Smooth muscle cell of the umbilical artery (primary cell): ENCODE data around the gene MTHFS. TPM values are rescaled to one million over a fixed set of nuclear protein-coding genes. Genes with fewer than 3 reads are reported as not detected.

Source experiments
- total RNA-seq: library from RNA; depleted of rRNA; stranded (reverse); fragments of >200 nt; gene quantifications from 2 replicates; pipeline ENCODE4 v1.2.3, GENCODE V29; 2014

MTHFS gene
- total RNA-seq = 12.5 and 14.8 TPM in 2 replicates

GRCh38 chr15:79896634-79897379, at the start of gene MTHFS:
TSS of gene MTHFS (minus strand) at chr15:79897014. CDS start at chr15:79896988, 26 bp downstream.

Other genes starting within 250 kb of the MTHFS start
- 2.1 and 2.2 TPM in 2 replicates for gene BCL2A1, start 74.2 kb upstream of the MTHFS start, total RNA-seq
- gene ZFAND6, start 162.7 kb upstream of the MTHFS start, total RNA-seq = 102 and 124 TPM in 2 replicates